HepG2 (cell line): ENCODE data around the gene SEMA7A. TPM values are rescaled to one million over a fixed set of nuclear protein-coding genes. Genes with fewer than 3 reads are reported as not detected.

ENCODE experiments used
- ATRX ChIP-seq: sonication (generic); formaldehyde crosslinking; IDR thresholded peaks from 2 replicates; pipeline ENCODE4 v1.4.0; 2020; ENCODE audit warnings: missing genetic modification reagents, borderline replicate concordance
- CREM ChIP-seq, 2 experiments: sonication (generic) in 1 of 2; formaldehyde crosslinking in 1 of 2; IDR thresholded peaks; 2 replicates each; pipeline versions ENCODE4 v1.4.0 to v1.6.1; 2016 to 2020; ENCODE audit warnings: antibody characterized with exemption in 1 of 2, mild to moderate bottlenecking in 1 of 2, missing genetic modification reagents in 1 of 2
- GZF1 ChIP-seq: sonication (generic); formaldehyde crosslinking; IDR thresholded peaks from 2 replicates; pipeline ENCODE4 v1.5.1; 2020; ENCODE audit warnings: mild to moderate bottlenecking, missing genetic modification reagents
- HOXD1 ChIP-seq: sonication (generic); formaldehyde crosslinking; IDR thresholded peaks from 2 replicates; pipeline ENCODE4 v1.5.0; 2020; ENCODE audit warnings: missing genetic modification reagents
- KMT2A ChIP-seq: sonication (generic); formaldehyde crosslinking; IDR thresholded peaks from 2 replicates; pipeline ENCODE4 v1.4.0; 2020; ENCODE audit warnings: missing genetic modification reagents
- NR2F6 ChIP-seq, 2 experiments: IDR thresholded peaks; 2 replicates each; pipeline ENCODE4 v1.6.1; 2016; ENCODE audit warnings: antibody characterized with exemption in 1 of 2, mild to moderate bottlenecking in 1 of 2
- PCBP2 ChIP-seq: fragments of 200-400 bp; formaldehyde crosslinking; optimal IDR thresholded peaks from 2 replicates; pipeline ENCODE3; 2018; ENCODE audit warnings: low read length, low read depth; ENCODE audit not compliant: poor library complexity, severe bottlenecking
- SALL1 ChIP-seq: sonication (generic); formaldehyde crosslinking; IDR thresholded peaks from 2 replicates; pipeline ENCODE4 v1.8.0; 2022; ENCODE audit warnings: mild to moderate bottlenecking, missing genetic modification reagents
- SMYD3 ChIP-seq: sonication (generic); formaldehyde crosslinking; IDR thresholded peaks from 2 replicates; pipeline ENCODE4 v1.8.1; 2023; ENCODE audit warnings: mild to moderate bottlenecking, missing genetic modification reagents
- SNAI1 ChIP-seq: sonication (generic); formaldehyde crosslinking; IDR thresholded peaks from 2 replicates; pipeline ENCODE4 v1.5.0; 2020; ENCODE audit warnings: mild to moderate bottlenecking, missing genetic modification reagents, borderline replicate concordance
- SOX6 ChIP-seq, 2 experiments: fragments of 450-650 bp in 1 of 2; sonication (generic) in 1 of 2; formaldehyde crosslinking in 1 of 2; IDR thresholded peaks; 2 replicates each; pipeline versions ENCODE4 v1.4.0 to v1.6.1; 2017 to 2020; ENCODE audit warnings: antibody characterized with exemption in 1 of 2, mild to moderate bottlenecking in 1 of 2, missing genetic modification reagents in 1 of 2
- TFDP2 ChIP-seq: sonication (generic); formaldehyde crosslinking; IDR thresholded peaks from 2 replicates; pipeline ENCODE4 v1.4.0; 2020; ENCODE audit warnings: missing genetic modification reagents
- YEATS2 ChIP-seq: sonication (generic); formaldehyde crosslinking; IDR thresholded peaks from 2 replicates; pipeline ENCODE4 v1.4.0; 2020; ENCODE audit warnings: missing genetic modification reagents, borderline replicate concordance
- YY1 ChIP-seq: IDR thresholded peaks from 2 replicates; pipeline ENCODE4 v1.6.1; 2011; ENCODE audit warnings: low read length, low read depth, moderate library complexity, mild to moderate bottlenecking; ENCODE audit not compliant: insufficient read depth, insufficient replicate concordance
- ZBTB42 ChIP-seq: sonication (generic); formaldehyde crosslinking; IDR thresholded peaks from 2 replicates; pipeline ENCODE4 v1.5.0; 2020; ENCODE audit warnings: mild to moderate bottlenecking, missing genetic modification reagents
- ZNF431 ChIP-seq: sonication (generic); formaldehyde crosslinking; IDR thresholded peaks from 2 replicates; pipeline ENCODE4 v1.9.0; 2022; ENCODE audit warnings: missing genetic modification reagents, low read depth, mild to moderate bottlenecking, borderline replicate concordance
- ZNF501 ChIP-seq: sonication (generic); formaldehyde crosslinking; IDR thresholded peaks from 2 replicates; pipeline ENCODE4 v1.5.1; 2020; ENCODE audit warnings: mild to moderate bottlenecking, moderate library complexity, missing genetic modification reagents
- ZNF674 ChIP-seq: sonication (generic); formaldehyde crosslinking; IDR thresholded peaks from 2 replicates; pipeline ENCODE4 v1.5.0; 2020; ENCODE audit warnings: low read depth, mild to moderate bottlenecking, missing genetic modification reagents
- polyA plus RNA-seq, 8 experiments: library from polyadenylated mRNA; depleted of rRNA in 3 of 8; stranded (reverse) in 7 of 8; unstranded in 1 of 8; fragments of >200 nt; fragmentation: Illumina TruSeq in 4 of 8; extraction: Trizol in 4 of 8; gene quantifications; 2 replicates each; pipeline versions ENCODE4 v1.2.1 to v1.2.3, GENCODE V29; 2011 to 2016; ENCODE audit warnings: low read depth in 4 of 8, missing spikeins in 1 of 8, mixed read lengths in 1 of 8; ENCODE audit not compliant: insufficient read depth in 1 of 8
- total RNA-seq, 5 experiments: library from RNA; depleted of rRNA; stranded (reverse); fragments of >200 nt; fragmentation: Illumina TruSeq; extraction: Trizol; gene quantifications; 2 replicates each; pipeline ENCODE4 v1.2.3, GENCODE V29; 2016; ENCODE audit warnings: low read depth in 1 of 5
- TF ChIP-seq, protein P1 (sequence below): sonication (generic); formaldehyde crosslinking; IDR thresholded peaks from 2 replicates; pipeline ENCODE4 v1.5.0; 2020; ENCODE audit warnings: missing genetic modification reagents
- TF ChIP-seq, protein P2 (sequence below): sonication (generic); formaldehyde crosslinking; conservative IDR thresholded peaks from 2 replicates; pipeline ENCODE4 v1.8.0; 2022; ENCODE audit warnings: missing genetic modification reagents

Gene SEMA7A
- total and polyA plus RNA-seq, 2 of the 13 experiments (the other 11 are each of a cell fraction or from before 2014, with no cell fraction given), result 9.0 to 15.8 TPM

DNA sequence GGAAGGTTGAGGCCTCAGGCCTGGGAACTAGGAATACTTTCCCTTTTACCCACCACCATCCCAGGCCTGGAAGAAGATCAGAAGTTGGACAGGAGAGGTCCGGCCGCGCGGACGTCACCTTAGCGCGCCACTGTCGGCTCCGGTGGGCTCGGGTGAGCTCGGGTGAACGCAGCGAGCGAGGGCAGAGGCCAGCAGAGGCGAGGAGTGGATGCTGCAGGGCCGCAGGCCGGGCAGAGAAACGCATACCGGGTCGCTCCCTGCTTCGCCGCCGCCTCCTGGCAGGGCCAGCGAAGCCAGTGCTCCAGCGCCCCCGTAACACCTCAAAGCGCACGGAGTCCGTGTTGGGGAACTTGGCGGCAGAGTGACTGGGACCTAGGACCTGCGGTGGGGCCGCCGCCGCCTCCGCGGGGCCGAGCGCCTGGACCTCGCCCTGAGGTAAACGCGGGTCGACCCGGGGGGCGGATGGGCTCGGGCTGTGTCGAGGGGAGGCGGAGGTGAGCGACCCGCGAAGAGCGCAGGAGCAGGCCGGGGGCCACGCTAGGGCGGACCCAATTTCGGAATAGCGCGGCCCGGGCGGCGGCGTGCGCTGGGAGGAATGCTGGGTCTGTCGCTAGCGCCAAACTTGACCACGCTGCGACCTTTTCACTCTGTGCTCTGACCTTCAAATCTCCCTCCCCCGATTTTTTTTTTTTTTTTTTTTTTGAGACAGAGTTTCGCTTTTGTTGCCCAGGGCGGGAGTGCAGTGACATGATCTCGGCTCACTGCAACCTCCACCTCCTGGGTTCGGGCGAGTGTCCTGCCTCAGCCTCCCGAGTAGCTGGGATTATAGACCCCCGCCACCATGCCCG is 67.9 kb downstream of the SEMA7A start (continued):
- TF ChIP-seq CREM (IDR thresholded peaks at IDR 0.05), result peak; percentile 54; the same call in 1 of the 2 replicates
- TF ChIP-seq CREM (CRISPR knock-in tag; IDR thresholded peaks at IDR 0.05), result no peak
- TF ChIP-seq KMT2A (CRISPR knock-in tag), result peak; percentile 71
- TF ChIP-seq, protein P1, sequence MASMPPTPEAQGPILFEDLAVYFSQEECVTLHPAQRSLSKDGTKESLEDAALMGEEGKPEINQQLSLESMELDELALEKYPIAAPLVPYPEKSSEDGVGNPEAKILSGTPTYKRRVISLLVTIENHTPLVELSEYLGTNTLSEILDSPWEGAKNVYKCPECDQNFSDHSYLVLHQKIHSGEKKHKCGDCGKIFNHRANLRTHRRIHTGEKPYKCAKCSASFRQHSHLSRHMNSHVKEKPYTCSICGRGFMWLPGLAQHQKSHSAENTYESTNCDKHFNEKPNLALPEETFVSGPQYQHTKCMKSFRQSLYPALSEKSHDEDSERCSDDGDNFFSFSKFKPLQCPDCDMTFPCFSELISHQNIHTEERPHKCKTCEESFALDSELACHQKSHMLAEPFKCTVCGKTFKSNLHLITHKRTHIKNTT (CRISPR knock-in tag), result no peak
- 0 out of 2 replicates have a peak, but pooled peaks have one; percentile 29 for TF ChIP-seq SMYD3 (CRISPR knock-in tag)
- peak; percentile 43; the same call in 1 of the 2 replicates for TF ChIP-seq YEATS2
- no peak for TF ChIP-seq PCBP2
- peak; percentile 76; the same call in 1 of the 2 replicates for TF ChIP-seq GZF1 (CRISPR knock-in tag)
- peak; percentile 72; the same call in 1 of the 2 replicates for TF ChIP-seq ZNF501
- TF ChIP-seq SNAI1 (CRISPR knock-in tag), result no peak
- no peak for TF ChIP-seq ZBTB42 (CRISPR knock-in tag)
- TF ChIP-seq SALL1 (CRISPR knock-in tag), result peak; percentile 72
- no peak for TF ChIP-seq SOX6 (IDR thresholded peaks at IDR 0.05)
- peak; percentile 16; the same call in 1 of the 2 replicates for TF ChIP-seq SOX6 (CRISPR knock-in tag; IDR thresholded peaks at IDR 0.05)
- TF ChIP-seq, protein P2, sequence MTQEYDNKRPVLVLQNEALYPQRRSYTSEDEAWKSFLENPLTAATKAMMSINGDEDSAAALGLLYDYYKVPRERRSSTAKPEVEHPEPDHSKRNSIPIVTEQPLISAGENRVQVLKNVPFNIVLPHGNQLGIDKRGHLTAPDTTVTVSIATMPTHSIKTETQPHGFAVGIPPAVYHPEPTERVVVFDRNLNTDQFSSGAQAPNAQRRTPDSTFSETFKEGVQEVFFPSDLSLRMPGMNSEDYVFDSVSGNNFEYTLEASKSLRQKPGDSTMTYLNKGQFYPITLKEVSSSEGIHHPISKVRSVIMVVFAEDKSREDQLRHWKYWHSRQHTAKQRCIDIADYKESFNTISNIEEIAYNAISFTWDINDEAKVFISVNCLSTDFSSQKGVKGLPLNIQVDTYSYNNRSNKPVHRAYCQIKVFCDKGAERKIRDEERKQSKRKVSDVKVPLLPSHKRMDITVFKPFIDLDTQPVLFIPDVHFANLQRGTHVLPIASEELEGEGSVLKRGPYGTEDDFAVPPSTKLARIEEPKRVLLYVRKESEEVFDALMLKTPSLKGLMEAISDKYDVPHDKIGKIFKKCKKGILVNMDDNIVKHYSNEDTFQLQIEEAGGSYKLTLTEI (CRISPR knock-in tag), result no peak
- TF ChIP-seq YY1, result no peak
- no peak for TF ChIP-seq ATRX (CRISPR knock-in tag)
- TF ChIP-seq ZNF674, result no peak
- 0 out of 2 replicates have a peak, but pooled peaks have one; percentile 19 for TF ChIP-seq HOXD1 (CRISPR knock-in tag)
- no peak for TF ChIP-seq ZNF431 (CRISPR knock-in tag)
- no peak; the same call in 1 of the 2 replicates for TF ChIP-seq TFDP2
- no peak for TF ChIP-seq NR2F6 (IDR thresholded peaks at IDR 0.05)
- TF ChIP-seq NR2F6 (CRISPR knock-in tag; IDR thresholded peaks at IDR 0.05), result peak; percentile 16; the same call in 1 of the 2 replicates
